G401.6 (cell line): Measurements from ENCODE around the gene DGKH.
"Not testable (repeated sequence)": the region's sequence is repeated elsewhere in the genome, so short reads cannot be mapped to it uniquely, and the experiment has no call there.

Source experiments
- FAIRE-seq: peaks from 2 replicates; lab custom pipeline; 2012; peaks lifted over from hg19 to GRCh38; lab: Jason Lieb, UNC

Gene DGKH

GRCh38 chr13:42116225-42116624 is 67.8 kb downstream of the DGKH start:
- FAIRE-seq = no peak

GRCh38 chr13:42119041-42119440 is 70.6 kb downstream of the DGKH start:
- no peak for FAIRE-seq

GRCh38 chr13:42119875-42120274 is 71.4 kb downstream of the DGKH start:
- no peak for FAIRE-seq

- no peak for FAIRE-seq
Measured at GRCh38 chr13:42123600-42123999, 75.2 kb downstream of the DGKH start.

GRCh38 chr13:42125046-42125445 is 76.6 kb downstream of the DGKH start:
- no peak for FAIRE-seq

GRCh38 chr13:42127047-42127446 is 78.6 kb downstream of the DGKH start:
- no peak for FAIRE-seq

GRCh38 chr13:42129033-42129432 is 80.6 kb downstream of the DGKH start:
- FAIRE-seq = no peak

GRCh38 chr13:42136518-42136917 is 88.1 kb downstream of the DGKH start:
- no peak for FAIRE-seq

- FAIRE-seq = no peak
Measured at GRCh38 chr13:42137856-42138537, 89.5 kb downstream of the DGKH start.

- FAIRE-seq = no peak
Measured at GRCh38 chr13:42140494-42140893, 92.0 kb downstream of the DGKH start.

GRCh38 chr13:42141052-42141451 is 92.6 kb downstream of the DGKH start:
- not testable (repeated sequence) for FAIRE-seq

- FAIRE-seq = no peak
Measured at GRCh38 chr13:42146359-42146758, 97.9 kb downstream of the DGKH start.

- no peak for FAIRE-seq
Measured at GRCh38 chr13:42148538-42148937, 100.1 kb downstream of the DGKH start.

- no peak for FAIRE-seq
Measured at GRCh38 chr13:42149136-42149535, 100.7 kb downstream of the DGKH start.

GRCh38 chr13:42151781-42152180 is 103.3 kb downstream of the DGKH start:
- no peak for FAIRE-seq

- no peak for FAIRE-seq
Measured at GRCh38 chr13:42152495-42152894, 104.0 kb downstream of the DGKH start.

GRCh38 chr13:42153199-42154113 is 105.0 kb downstream of the DGKH start:
- FAIRE-seq = no peak

GRCh38 chr13:42155251-42155650 is 106.8 kb downstream of the DGKH start:
- FAIRE-seq = no peak

- FAIRE-seq = not testable (repeated sequence)
Measured at GRCh38 chr13:42163338-42163737, 114.9 kb downstream of the DGKH start.

GRCh38 chr13:42163910-42164309 is 115.5 kb downstream of the DGKH start:
- not testable (repeated sequence) for FAIRE-seq

- FAIRE-seq = no peak
Measured at GRCh38 chr13:42164557-42165125, 116.2 kb downstream of the DGKH start.

GRCh38 chr13:42168496-42168895 is 120.0 kb downstream of the DGKH start:
- no peak for FAIRE-seq

- no peak for FAIRE-seq
Measured at GRCh38 chr13:42170029-42170428, 121.6 kb downstream of the DGKH start.
